Esophagus squamous epithelium (tissue), 4 donors: Measurements from ENCODE around the gene HS1BP3.

Experiments used
- POLR2A ChIP-seq, 4 donors: fragments of 450-650 bp; IDR thresholded peaks; one replicate each; pipeline ENCODE4 v1.6.1; 2017; ENCODE audit warnings: antibody characterized with exemption in 4 of 4, mild to moderate bottlenecking in 4 of 4, moderate library complexity in 3 of 4
- TF ChIP-seq, protein P1 (sequence below), 6 experiments: fragments of 450-650 bp in 4 of 6; fragments of 200-600 bp in 2 of 6; sonication (generic) in 2 of 6; IDR thresholded peaks; one replicate each; pipeline ENCODE4 v1.5.1; 2016 to 2019; ENCODE audit warnings: antibody characterized with exemption in 6 of 6, mild to moderate bottlenecking in 4 of 6, moderate library complexity in 4 of 6

DNA sequence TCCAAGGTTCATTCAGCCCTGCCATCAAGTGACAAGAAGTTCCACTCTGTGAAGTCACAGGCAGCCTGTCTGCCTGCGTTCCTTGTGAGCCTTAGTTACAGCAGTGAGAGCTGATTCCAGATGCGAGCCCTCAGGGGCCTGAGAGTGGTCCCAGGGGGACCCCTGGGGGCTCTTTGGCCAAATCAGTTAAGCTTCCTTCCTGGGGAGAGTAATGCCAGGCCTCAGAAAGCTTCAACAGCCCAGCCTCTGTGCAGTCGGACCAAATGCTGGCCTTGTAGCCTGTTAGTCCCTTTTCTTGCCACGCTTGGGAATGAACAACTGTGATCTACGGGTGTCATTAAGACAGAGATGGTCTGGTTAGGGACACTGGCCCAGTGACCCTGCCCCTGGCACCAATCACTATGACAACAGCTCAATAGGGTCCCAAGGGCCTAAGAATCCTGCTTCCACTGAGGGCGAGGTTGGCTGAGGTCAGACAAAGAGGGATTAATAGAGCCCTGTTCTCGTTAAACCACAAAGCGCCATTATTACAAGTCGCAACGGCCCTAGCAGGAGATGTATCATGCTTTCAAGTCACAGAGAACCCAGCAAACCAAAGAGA, 50.9 kb downstream of the HS1BP3 start:
- TF ChIP-seq, protein P1, sequence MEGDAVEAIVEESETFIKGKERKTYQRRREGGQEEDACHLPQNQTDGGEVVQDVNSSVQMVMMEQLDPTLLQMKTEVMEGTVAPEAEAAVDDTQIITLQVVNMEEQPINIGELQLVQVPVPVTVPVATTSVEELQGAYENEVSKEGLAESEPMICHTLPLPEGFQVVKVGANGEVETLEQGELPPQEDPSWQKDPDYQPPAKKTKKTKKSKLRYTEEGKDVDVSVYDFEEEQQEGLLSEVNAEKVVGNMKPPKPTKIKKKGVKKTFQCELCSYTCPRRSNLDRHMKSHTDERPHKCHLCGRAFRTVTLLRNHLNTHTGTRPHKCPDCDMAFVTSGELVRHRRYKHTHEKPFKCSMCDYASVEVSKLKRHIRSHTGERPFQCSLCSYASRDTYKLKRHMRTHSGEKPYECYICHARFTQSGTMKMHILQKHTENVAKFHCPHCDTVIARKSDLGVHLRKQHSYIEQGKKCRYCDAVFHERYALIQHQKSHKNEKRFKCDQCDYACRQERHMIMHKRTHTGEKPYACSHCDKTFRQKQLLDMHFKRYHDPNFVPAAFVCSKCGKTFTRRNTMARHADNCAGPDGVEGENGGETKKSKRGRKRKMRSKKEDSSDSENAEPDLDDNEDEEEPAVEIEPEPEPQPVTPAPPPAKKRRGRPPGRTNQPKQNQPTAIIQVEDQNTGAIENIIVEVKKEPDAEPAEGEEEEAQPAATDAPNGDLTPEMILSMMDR (IDR thresholded peaks at IDR 0.05): no peak
- no peak for TF ChIP-seq POLR2A (IDR thresholded peaks at IDR 0.05)
